ENCODE data around the gene TRIM29.

GRCh38 chr11:120146413-120147093 lies 8.6 kb upstream of the TRIM29 start:
- TF ChIP-seq CTCF (IDR thresholded peaks at IDR 0.05) (no peak), POLR2AphosphoS5 (IDR thresholded peaks at IDR 0.05) (no peak)
